ENCODE results near the gene MARK1.
A peak's percentile ranks its signal among the peaks of the same experiment; 100 is the strongest.

The MARK1 gene

GRCh38 chr1:220521778-220522177, 6.2 kb upstream of the MARK1 start:
- no peak for TF ChIP-seq CTCF (IDR thresholded peaks at IDR 0.05; ENCODE audit: borderline replicate concordance, control extremely low read depth, extremely low read depth, insufficient read depth, missing control alignments)
- no peak for DNase-seq (ENCODE audit: low spot score)
- in situ Hi-C loops (cut with MboI; ENCODE audit: low sequenced_read_pairs, unreplicated experiment): no loop called here

DNA sequence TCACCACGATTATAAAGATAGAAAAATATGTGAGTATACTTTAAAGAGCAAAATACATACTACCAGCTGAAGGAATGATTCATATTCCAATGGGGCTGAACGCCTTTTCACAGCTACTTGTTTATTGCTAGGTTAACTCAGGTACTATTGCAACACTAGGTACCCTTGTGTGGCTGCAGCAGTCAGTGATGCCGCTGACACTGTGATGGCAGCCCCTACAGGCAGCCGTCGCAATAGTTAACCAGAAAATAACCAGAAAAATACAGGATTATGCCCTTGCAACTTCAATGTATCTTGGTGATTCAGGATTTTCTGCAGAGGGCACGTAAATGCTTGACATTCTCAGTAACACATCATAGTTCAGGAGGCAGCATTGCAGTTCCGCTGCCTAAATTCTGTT, 1.6 kb upstream of the MARK1 start:
- TF ChIP-seq CTCF (IDR thresholded peaks at IDR 0.05; ENCODE audit: borderline replicate concordance, control extremely low read depth, extremely low read depth, insufficient read depth, missing control alignments): no peak
- in situ Hi-C loops (cut with MboI; ENCODE audit: low sequenced_read_pairs, unreplicated experiment): no loop called here

DNA sequence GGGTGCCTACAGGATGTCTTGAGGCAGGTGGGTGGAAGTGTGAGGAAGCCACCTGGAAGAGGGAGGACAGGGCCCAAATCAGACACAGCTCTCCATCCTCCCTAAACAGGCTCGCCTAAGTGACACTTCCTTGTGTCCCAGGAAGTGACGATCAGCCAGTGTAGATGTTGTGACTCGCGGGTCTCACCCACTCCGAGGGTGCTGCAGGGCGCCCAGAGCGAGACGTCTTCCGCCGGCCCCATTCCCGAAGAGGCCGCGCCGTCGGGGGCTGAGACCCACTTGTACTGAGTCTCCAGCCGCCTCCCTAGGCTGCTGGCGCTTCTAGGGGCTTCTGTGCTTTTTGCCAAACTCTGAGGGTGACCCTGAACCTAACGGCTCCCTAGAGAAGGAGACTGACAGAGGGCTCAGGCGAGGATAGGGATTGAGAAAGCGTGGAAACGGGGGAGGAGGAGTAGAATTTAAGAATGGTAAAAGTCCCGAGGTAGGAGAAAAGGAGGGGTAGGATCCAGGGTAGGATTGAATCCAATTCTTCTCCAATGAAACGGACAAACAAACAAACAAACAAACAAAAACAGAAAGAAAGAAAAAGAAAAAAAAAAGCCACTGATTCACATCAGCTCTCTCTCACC, 543 bp upstream of the MARK1 start:
- in situ Hi-C loops (cut with MboI; ENCODE audit: low sequenced_read_pairs, unreplicated experiment): no loop called here

More for the DNA sequence above, 1.6 kb upstream of the MARK1 start:
- no peak for DNase-seq (ENCODE audit: low spot score)

GRCh38 chr1:220528679-220529501, 954 bp downstream of the MARK1 start:
- no peak for TF ChIP-seq CTCF (IDR thresholded peaks at IDR 0.05; ENCODE audit: borderline replicate concordance, control extremely low read depth, extremely low read depth, insufficient read depth, missing control alignments)
- DNase-seq (ENCODE audit: low spot score): peak; percentile 23
- in situ Hi-C loops (cut with MboI; ENCODE audit: low sequenced_read_pairs, unreplicated experiment): no loop called here

More for the DNA sequence above, 543 bp upstream of the MARK1 start:
- TF ChIP-seq CTCF (IDR thresholded peaks at IDR 0.05; ENCODE audit: borderline replicate concordance, control extremely low read depth, extremely low read depth, insufficient read depth, missing control alignments): no peak
- DNase-seq (ENCODE audit: low spot score): peak; percentile 43

GRCh38 chr1:220529521-220530020, 1.6 kb downstream of the MARK1 start:
- in situ Hi-C loops (cut with MboI; ENCODE audit: low sequenced_read_pairs, unreplicated experiment): no loop called here
- DNase-seq (ENCODE audit: low spot score): no peak
- no peak for TF ChIP-seq CTCF (IDR thresholded peaks at IDR 0.05; ENCODE audit: borderline replicate concordance, control extremely low read depth, extremely low read depth, insufficient read depth, missing control alignments)

DNA sequence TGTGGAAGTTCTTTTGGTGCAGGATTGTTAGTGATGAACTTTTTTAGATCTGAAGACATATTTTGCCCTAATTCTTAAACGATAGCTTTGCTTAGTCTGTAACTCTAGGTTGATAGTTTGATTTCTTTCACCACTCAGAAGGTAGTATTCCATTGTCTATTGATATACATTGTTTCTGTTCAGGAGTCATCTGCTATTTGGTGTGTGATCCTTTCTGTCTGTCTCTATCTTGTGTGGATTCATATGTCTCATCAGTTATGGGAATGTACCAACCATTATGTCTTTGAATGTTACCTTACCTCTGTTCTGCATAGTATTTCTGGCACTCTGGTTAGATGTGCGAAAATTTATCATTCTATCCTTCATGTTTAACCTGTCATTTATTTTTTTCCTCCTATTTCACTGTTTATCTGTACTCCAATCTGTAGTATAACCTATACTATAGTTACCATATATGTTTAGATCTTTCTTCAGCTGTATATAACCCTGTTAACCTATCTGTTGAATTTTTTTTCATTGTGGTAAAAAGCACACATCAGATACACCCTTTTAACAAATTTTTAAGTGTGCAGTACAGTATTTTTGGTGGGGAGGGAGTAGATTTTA, 5.7 kb downstream of the MARK1 start:
- no peak for DNase-seq (ENCODE audit: low spot score)
- in situ Hi-C loops (cut with MboI; ENCODE audit: low sequenced_read_pairs, unreplicated experiment): no loop called here
- no peak for TF ChIP-seq CTCF (IDR thresholded peaks at IDR 0.05; ENCODE audit: borderline replicate concordance, control extremely low read depth, extremely low read depth, insufficient read depth, missing control alignments)

All from GM13976 (cell line).